Liver (tissue), 9 donors: Measurements from ENCODE around the gene PTGR1. TPM values are rescaled to one million over a fixed set of nuclear protein-coding genes. Genes with fewer than 3 reads are reported as not detected.

Experiments
- DNase-seq: peaks from one replicate; pipeline ENCODE4 v3.0.0-alpha.2; 2017; ENCODE audit warnings: low spot score
- H3K27ac ChIP-seq, 2 donors: one replicate each; pipeline ENCODE4 v1.7.0; 2013; ENCODE audit warnings: inconsistent platforms in 2 of 2, low read length in 2 of 2, control low read depth in 1 of 2, low read depth in 1 of 2, mild to moderate bottlenecking in 1 of 2
- H3K27me3 ChIP-seq, 4 donors: one replicate each; pipeline versions ENCODE4 v1.6.1 to v1.7.0; 2013; ENCODE audit warnings: low read length in 3 of 4, inconsistent platforms in 1 of 4, mild to moderate bottlenecking in 1 of 4, moderate library complexity in 1 of 4; ENCODE audit not compliant: control insufficient read depth in 4 of 4, insufficient read depth in 4 of 4
- H3K36me3 ChIP-seq, 4 donors: one replicate each; pipeline versions ENCODE4 v1.6.1 to v1.7.0; 2013; ENCODE audit warnings: low read length in 3 of 4, mild to moderate bottlenecking in 3 of 4, low read depth in 1 of 4, moderate library complexity in 1 of 4; ENCODE audit not compliant: control insufficient read depth in 4 of 4, insufficient read depth in 3 of 4
- H3K4me1 ChIP-seq, 4 donors: one replicate each; pipeline versions ENCODE4 v1.6.1 to v1.7.0; 2013; ENCODE audit warnings: low read length in 3 of 4, mild to moderate bottlenecking in 3 of 4, moderate library complexity in 1 of 4; ENCODE audit not compliant: control insufficient read depth in 4 of 4, insufficient read depth in 4 of 4
- H3K4me3 ChIP-seq, 3 donors: one replicate each; pipeline versions ENCODE4 v1.6.1 to v1.7.0; 2013; ENCODE audit warnings: low read length in 3 of 3, control low read depth in 1 of 3, low read depth in 1 of 3, mild to moderate bottlenecking in 1 of 3
- H3K9ac ChIP-seq, 2 donors: one replicate each; pipeline ENCODE4 v1.7.0; 2013; ENCODE audit warnings: low read length in 2 of 2, mild to moderate bottlenecking in 2 of 2, moderate library complexity in 2 of 2, control low read depth in 1 of 2, low read depth in 1 of 2
- H3K9me3 ChIP-seq, 4 donors: one replicate each; pipeline versions ENCODE4 v1.6.1 to v1.7.0; 2013; ENCODE audit warnings: low read length in 3 of 4; ENCODE audit not compliant: control insufficient read depth in 4 of 4
- EGR1 ChIP-seq, 2 donors: IDR thresholded peaks; 2 replicates each; pipeline ENCODE4 v1.6.1; 2016 to 2018; ENCODE audit warnings: antibody characterized with exemption in 2 of 2, low read depth in 2 of 2
- FOXA1 ChIP-seq: IDR thresholded peaks from 2 replicates; pipeline ENCODE4 v1.6.1; 2016; ENCODE audit warnings: antibody characterized with exemption
- FOXA2 ChIP-seq: IDR thresholded peaks from 2 replicates; pipeline ENCODE4 v1.6.1; 2016; ENCODE audit warnings: antibody characterized with exemption
- GABPA ChIP-seq, 2 donors: IDR thresholded peaks in 1 of 2; conservative IDR thresholded peaks in 1 of 2; 2 replicates each; pipeline ENCODE4 v1.6.1; 2016; ENCODE audit warnings: antibody characterized with exemption in 2 of 2, mild to moderate bottlenecking in 1 of 2, moderate library complexity in 1 of 2
- HNF4A ChIP-seq, 2 donors: conservative IDR thresholded peaks; 2 replicates each; pipeline ENCODE4 v1.6.1; 2016; ENCODE audit warnings: antibody characterized with exemption in 2 of 2, mild to moderate bottlenecking in 2 of 2
- HNF4G ChIP-seq: IDR thresholded peaks from 2 replicates; pipeline ENCODE4 v1.6.1; 2016; ENCODE audit warnings: antibody characterized with exemption
- JUND ChIP-seq, 2 donors: IDR thresholded peaks; 2 replicates each; pipeline ENCODE4 v1.6.1; 2016; ENCODE audit warnings: antibody characterized with exemption in 2 of 2
- NR2F2 ChIP-seq: IDR thresholded peaks from 2 replicates; pipeline ENCODE4 v1.6.1; 2016; ENCODE audit warnings: antibody characterized with exemption
- RAD21 ChIP-seq, 2 donors: IDR thresholded peaks; 2 replicates each; pipeline ENCODE4 v1.6.1; 2016; ENCODE audit warnings: antibody characterized with exemption in 2 of 2, mild to moderate bottlenecking in 2 of 2
- RXRA ChIP-seq, 2 donors: IDR thresholded peaks; 2 replicates each; pipeline ENCODE4 v1.6.1; 2017 to 2018; ENCODE audit warnings: antibody characterized with exemption in 2 of 2, mild to moderate bottlenecking in 1 of 2
- SP1 ChIP-seq: IDR thresholded peaks from 2 replicates; pipeline ENCODE4 v1.6.1; 2018; ENCODE audit warnings: antibody characterized with exemption, mild to moderate bottlenecking
- TAF1 ChIP-seq: conservative IDR thresholded peaks from 2 replicates; pipeline ENCODE4 v1.6.1; 2016; ENCODE audit warnings: antibody characterized with exemption, mild to moderate bottlenecking
- YY1 ChIP-seq: IDR thresholded peaks from 2 replicates; pipeline ENCODE4 v1.6.1; 2016; ENCODE audit warnings: antibody characterized with exemption, mild to moderate bottlenecking
- polyA plus RNA-seq, 2 donors: library from polyadenylated mRNA; stranded (reverse) in 1 of 2; unstranded in 1 of 2; fragments of 200-250 nt in 1 of 2; fragments of >200 nt in 1 of 2; fragmentation: Nextera tagmentation in 1 of 2; extraction: Ambion mirVana in 1 of 2; gene quantifications; one replicate each; pipeline versions ENCODE4 v1.2.1 to v1.2.3, GENCODE V29; 2013 to 2015
- total RNA-seq, 2 donors: library from RNA; depleted of rRNA; stranded (reverse); fragments of >200 nt; gene quantifications; one replicate each; pipeline ENCODE4 v1.2.3, GENCODE V29; 2014
- TF ChIP-seq, protein P1 (sequence below): IDR thresholded peaks from 2 replicates; pipeline ENCODE4 v1.6.1; 2016; ENCODE audit warnings: antibody characterized with exemption, mild to moderate bottlenecking
- TF ChIP-seq, protein P2 (sequence below): IDR thresholded peaks from 2 replicates; pipeline ENCODE4 v1.6.1; 2016; ENCODE audit warnings: antibody characterized with exemption
- TF ChIP-seq, protein P3 (sequence below): fragments of 150-350 bp; IDR thresholded peaks from 2 replicates; pipeline ENCODE4 v1.5.1; 2017; ENCODE audit warnings: improper control_type of control experiment, low read depth, low read length; ENCODE audit not compliant: missing input control
- TF ChIP-seq, protein P4 (sequence below): IDR thresholded peaks from 2 replicates; pipeline ENCODE4 v1.6.1; 2016; ENCODE audit warnings: antibody characterized with exemption
- TF ChIP-seq, protein P5 (sequence below): IDR thresholded peaks from 2 replicates; pipeline ENCODE4 v1.6.1; 2016; ENCODE audit warnings: antibody characterized with exemption
- donor health status: healthy.
- donor health status: healthy.
- donor health status: healthy.
- donor health status: healthy.
- donor health status: healthy.

PTGR1 gene
- total and polyA plus RNA-seq, 4 donors: 53.1 to 784 (median 471) TPM

DNA sequence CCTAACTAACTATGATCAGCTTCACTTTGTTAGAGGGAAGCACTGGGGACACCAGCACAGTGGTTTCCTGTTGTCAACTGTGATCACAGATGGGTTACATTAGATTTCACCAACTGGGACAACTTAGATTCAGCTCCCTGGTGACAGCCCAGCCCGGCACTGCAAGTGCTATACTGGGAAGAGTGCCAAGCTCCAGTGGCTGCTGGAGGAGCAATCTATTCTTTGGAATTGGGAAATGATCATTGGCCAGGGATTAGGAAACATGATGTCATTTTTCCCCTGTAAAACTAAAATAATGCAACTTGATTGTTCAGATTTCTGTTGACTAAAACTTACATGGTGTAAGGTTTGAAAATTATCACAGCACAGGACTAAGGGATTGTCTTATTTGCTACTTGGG is 33.2 kb downstream of the PTGR1 start (continued):
- TF ChIP-seq, protein P1, sequence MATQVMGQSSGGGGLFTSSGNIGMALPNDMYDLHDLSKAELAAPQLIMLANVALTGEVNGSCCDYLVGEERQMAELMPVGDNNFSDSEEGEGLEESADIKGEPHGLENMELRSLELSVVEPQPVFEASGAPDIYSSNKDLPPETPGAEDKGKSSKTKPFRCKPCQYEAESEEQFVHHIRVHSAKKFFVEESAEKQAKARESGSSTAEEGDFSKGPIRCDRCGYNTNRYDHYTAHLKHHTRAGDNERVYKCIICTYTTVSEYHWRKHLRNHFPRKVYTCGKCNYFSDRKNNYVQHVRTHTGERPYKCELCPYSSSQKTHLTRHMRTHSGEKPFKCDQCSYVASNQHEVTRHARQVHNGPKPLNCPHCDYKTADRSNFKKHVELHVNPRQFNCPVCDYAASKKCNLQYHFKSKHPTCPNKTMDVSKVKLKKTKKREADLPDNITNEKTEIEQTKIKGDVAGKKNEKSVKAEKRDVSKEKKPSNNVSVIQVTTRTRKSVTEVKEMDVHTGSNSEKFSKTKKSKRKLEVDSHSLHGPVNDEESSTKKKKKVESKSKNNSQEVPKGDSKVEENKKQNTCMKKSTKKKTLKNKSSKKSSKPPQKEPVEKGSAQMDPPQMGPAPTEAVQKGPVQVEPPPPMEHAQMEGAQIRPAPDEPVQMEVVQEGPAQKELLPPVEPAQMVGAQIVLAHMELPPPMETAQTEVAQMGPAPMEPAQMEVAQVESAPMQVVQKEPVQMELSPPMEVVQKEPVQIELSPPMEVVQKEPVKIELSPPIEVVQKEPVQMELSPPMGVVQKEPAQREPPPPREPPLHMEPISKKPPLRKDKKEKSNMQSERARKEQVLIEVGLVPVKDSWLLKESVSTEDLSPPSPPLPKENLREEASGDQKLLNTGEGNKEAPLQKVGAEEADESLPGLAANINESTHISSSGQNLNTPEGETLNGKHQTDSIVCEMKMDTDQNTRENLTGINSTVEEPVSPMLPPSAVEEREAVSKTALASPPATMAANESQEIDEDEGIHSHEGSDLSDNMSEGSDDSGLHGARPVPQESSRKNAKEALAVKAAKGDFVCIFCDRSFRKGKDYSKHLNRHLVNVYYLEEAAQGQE: no peak
- TF ChIP-seq, protein P2, sequence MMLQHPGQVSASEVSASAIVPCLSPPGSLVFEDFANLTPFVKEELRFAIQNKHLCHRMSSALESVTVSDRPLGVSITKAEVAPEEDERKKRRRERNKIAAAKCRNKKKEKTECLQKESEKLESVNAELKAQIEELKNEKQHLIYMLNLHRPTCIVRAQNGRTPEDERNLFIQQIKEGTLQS: peak; percentile 72
- no peak for TF ChIP-seq TAF1
- TF ChIP-seq HNF4G: no peak
- no peak for TF ChIP-seq YY1
- TF ChIP-seq, protein P3, sequence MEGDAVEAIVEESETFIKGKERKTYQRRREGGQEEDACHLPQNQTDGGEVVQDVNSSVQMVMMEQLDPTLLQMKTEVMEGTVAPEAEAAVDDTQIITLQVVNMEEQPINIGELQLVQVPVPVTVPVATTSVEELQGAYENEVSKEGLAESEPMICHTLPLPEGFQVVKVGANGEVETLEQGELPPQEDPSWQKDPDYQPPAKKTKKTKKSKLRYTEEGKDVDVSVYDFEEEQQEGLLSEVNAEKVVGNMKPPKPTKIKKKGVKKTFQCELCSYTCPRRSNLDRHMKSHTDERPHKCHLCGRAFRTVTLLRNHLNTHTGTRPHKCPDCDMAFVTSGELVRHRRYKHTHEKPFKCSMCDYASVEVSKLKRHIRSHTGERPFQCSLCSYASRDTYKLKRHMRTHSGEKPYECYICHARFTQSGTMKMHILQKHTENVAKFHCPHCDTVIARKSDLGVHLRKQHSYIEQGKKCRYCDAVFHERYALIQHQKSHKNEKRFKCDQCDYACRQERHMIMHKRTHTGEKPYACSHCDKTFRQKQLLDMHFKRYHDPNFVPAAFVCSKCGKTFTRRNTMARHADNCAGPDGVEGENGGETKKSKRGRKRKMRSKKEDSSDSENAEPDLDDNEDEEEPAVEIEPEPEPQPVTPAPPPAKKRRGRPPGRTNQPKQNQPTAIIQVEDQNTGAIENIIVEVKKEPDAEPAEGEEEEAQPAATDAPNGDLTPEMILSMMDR: no peak

DNA sequence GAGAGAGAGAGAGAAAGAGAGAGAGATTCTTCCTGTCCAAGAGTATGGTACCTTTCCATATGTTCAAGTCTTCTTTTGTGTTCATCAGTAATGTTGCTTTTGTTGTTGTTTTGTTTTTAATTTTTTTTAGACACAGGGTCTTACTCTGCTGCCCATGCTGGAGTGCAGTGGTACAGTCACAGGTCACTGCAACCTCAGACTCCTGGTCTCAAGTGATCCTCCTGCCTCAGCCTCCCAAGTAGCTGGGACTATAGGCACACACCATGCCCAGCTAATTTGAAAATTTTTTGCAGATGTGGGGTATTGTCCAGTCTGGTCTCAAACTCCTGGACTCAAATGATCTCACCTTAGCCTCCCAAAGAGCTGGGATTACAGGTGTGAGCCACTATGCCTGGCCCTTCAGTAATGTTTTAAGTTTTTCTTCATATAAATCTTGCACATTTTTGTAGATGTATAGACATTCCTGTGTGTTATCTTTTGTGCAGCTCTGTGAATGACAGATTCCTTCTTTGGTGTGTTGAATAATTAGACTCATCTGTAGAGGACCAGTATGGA is 38.2 kb downstream of the PTGR1 start:
- H3K27me3 ChIP-seq: no peaks in the 10 kb centered on the region
- no peak for DNase-seq
- no peak overlapping the region for H3K9ac ChIP-seq
- TF ChIP-seq, protein P4, sequence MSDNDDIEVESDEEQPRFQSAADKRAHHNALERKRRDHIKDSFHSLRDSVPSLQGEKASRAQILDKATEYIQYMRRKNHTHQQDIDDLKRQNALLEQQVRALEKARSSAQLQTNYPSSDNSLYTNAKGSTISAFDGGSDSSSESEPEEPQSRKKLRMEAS: no peak
- TF ChIP-seq HNF4A (conservative IDR thresholded peaks at IDR 0.05) (no peak), NR2F2 (no peak), EGR1 (IDR thresholded peaks at IDR 0.05; ENCODE audit: low read depth in 2 of 2) (no peak), JUND (IDR thresholded peaks at IDR 0.05) (no peak), SP1 (no peak), YY1 (no peak), HNF4G (no peak), FOXA2 (no peak), FOXA1 (no peak), GABPA (IDR thresholded peaks at IDR 0.05 in 1 of 2, conservative IDR thresholded peaks at IDR 0.05 in 1 of 2) (no peak), RAD21 (IDR thresholded peaks at IDR 0.05) (no peak), RXRA (IDR thresholded peaks at IDR 0.05) (no peak), TAF1 (no peak)
- TF ChIP-seq, protein P1: no peak
- TF ChIP-seq, protein P2: no peak
- TF ChIP-seq, protein P5, sequence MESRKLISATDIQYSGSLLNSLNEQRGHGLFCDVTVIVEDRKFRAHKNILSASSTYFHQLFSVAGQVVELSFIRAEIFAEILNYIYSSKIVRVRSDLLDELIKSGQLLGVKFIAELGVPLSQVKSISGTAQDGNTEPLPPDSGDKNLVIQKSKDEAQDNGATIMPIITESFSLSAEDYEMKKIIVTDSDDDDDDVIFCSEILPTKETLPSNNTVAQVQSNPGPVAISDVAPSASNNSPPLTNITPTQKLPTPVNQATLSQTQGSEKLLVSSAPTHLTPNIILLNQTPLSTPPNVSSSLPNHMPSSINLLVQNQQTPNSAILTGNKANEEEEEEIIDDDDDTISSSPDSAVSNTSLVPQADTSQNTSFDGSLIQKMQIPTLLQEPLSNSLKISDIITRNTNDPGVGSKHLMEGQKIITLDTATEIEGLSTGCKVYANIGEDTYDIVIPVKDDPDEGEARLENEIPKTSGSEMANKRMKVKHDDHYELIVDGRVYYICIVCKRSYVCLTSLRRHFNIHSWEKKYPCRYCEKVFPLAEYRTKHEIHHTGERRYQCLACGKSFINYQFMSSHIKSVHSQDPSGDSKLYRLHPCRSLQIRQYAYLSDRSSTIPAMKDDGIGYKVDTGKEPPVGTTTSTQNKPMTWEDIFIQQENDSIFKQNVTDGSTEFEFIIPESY: no peak
- TF ChIP-seq, protein P3: no peak
- no peak overlapping the region for H3K27ac ChIP-seq
- H3K9me3 ChIP-seq: no peaks in the 10 kb centered on the region
- H3K4me3 ChIP-seq: no peak overlapping the region
- H3K36me3 ChIP-seq: peaks cover 0 to 30% (median 23%) of the 10 kb centered on the region in 4 donors
- H3K4me1 ChIP-seq: no peaks in the 10 kb centered on the region
